ENCODE measurements around the gene NKD2.
A peak's percentile ranks its signal among the peaks of the same experiment; 100 is the strongest.
"Not testable (repeated sequence)": the region's sequence is repeated elsewhere in the genome, so short reads cannot be mapped to it uniquely, and the experiment has no call there.

Gene NKD2

GRCh38 chr5:1008451-1009358, at the start of gene NKD2:
TSS of gene NKD2 (plus strand) at chr5:1008802. CDS start at chr5:1009058, 256 bp downstream.
- DNase-seq, result peak; percentile 17 to 57

- DNase-seq, result no peak
Observed at GRCh38 chr5:959581-960531, 48.7 kb upstream of the NKD2 start.

GRCh38 chr5:960551-960950, 48.1 kb upstream of the NKD2 start:
- no peak for DNase-seq

- no peak for DNase-seq
Observed at GRCh38 chr5:961002-961710, 47.4 kb upstream of the NKD2 start.

GRCh38 chr5:961711-962240, 46.8 kb upstream of the NKD2 start:
- no peak for DNase-seq

GRCh38 chr5:962386-962785, 46.2 kb upstream of the NKD2 start:
- DNase-seq, result no peak

- no peak for DNase-seq
Observed at GRCh38 chr5:962801-963200, 45.8 kb upstream of the NKD2 start.

GRCh38 chr5:963310-963672, 45.3 kb upstream of the NKD2 start:
- DNase-seq, result no peak

GRCh38 chr5:963673-964531, 44.7 kb upstream of the NKD2 start:
- DNase-seq, result peak; percentile 13 to 18

GRCh38 chr5:964821-965220, 43.8 kb upstream of the NKD2 start:
- no peak for DNase-seq

GRCh38 chr5:965604-966344, 42.8 kb upstream of the NKD2 start:
- DNase-seq, result no peak

GRCh38 chr5:966345-966710, 42.3 kb upstream of the NKD2 start:
- no peak for DNase-seq

- no peak for DNase-seq
Observed at GRCh38 chr5:966941-967340, 41.7 kb upstream of the NKD2 start.

GRCh38 chr5:968881-969280, 39.7 kb upstream of the NKD2 start:
- no peak for DNase-seq

GRCh38 chr5:969408-969839, 39.2 kb upstream of the NKD2 start:
- no peak for DNase-seq

GRCh38 chr5:972575-972974, 36.0 kb upstream of the NKD2 start:
- not testable (repeated sequence) for DNase-seq

- DNase-seq, result no peak
Observed at GRCh38 chr5:976849-977751, 31.5 kb upstream of the NKD2 start.

- DNase-seq, result no peak
Observed at GRCh38 chr5:978054-978453, 30.5 kb upstream of the NKD2 start.

- DNase-seq, result no peak
Observed at GRCh38 chr5:978693-979092, 29.9 kb upstream of the NKD2 start.
